HG03095 (cell line): ENCODE results near the gene ATP4A.

Experiments used
- ATAC-seq: cut with Tn5 transposase; IDR thresholded peaks from one replicate; pipeline ENCODE4 v1.9.1; 2021; ENCODE audit warnings: moderate library complexity; ENCODE audit not compliant: unreplicated experiment

The ATP4A gene

DNA sequence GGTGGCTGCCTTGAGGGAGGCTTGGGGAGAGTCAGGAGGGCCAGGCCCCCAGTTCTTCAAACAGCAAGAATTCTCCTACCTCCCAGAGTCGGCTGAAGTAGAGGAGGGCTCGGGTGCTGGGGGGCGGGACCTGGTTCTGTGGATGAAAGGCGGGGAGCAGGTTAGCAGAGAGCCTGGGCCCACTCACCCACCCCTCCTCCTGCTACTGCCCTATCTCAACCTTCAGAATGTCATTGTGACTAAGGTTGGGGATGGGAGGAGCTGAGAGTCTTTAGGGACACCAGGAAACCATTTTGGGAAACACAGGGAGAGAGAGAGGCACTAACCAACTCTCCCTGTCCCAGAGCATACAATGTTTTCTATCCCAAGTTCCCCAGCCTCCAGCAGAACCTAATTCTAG, 60.7 kb downstream of the ATP4A start:
- no peak for ATAC-seq

DNA sequence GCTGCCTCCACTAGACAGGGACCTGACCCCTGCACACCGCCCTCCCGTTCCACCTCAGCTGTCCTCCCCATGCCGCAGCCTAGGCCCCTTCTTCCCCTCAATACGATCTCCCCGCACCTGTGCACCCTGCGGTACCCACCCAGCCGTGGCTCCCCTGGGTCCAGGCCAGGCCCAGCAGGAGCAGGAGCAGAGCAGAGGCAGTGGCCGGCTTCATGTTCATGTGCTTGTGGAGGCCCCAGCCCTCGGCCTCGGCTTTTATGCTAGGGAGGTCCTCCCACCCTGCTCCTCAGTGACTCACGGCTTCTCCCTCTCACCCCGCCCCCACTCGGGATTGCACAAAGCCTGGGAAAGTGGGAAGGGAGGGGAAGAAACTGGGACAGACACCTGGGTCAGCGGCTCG, 61.8 kb downstream of the ATP4A start:
- ATAC-seq, result no peak

DNA sequence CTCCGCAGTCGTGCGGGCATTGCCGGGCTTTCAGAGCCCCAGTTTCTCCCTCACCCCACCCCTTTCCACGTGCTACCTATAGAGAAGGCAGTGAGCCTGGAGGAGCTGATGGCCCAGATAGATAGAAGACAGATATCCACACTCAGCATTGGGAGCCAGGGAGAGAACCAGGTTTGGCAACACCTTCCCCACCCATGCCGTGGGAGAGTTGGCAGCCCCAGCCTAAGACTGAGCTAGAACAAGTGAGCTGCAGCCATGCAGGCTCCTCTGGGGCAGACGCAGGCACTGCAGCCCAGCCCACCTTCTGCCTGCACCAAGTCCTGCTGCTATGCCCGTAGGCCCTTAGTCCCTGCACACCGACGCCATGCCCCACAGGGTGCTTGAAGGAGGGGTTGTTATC, 62.8 kb downstream of the ATP4A start:
- no peak for ATAC-seq
